ENCODE data around the gene MRPL51.
A peak's percentile ranks its signal among the peaks of the same experiment; 100 is the strongest.

The MRPL51 gene

DNA sequence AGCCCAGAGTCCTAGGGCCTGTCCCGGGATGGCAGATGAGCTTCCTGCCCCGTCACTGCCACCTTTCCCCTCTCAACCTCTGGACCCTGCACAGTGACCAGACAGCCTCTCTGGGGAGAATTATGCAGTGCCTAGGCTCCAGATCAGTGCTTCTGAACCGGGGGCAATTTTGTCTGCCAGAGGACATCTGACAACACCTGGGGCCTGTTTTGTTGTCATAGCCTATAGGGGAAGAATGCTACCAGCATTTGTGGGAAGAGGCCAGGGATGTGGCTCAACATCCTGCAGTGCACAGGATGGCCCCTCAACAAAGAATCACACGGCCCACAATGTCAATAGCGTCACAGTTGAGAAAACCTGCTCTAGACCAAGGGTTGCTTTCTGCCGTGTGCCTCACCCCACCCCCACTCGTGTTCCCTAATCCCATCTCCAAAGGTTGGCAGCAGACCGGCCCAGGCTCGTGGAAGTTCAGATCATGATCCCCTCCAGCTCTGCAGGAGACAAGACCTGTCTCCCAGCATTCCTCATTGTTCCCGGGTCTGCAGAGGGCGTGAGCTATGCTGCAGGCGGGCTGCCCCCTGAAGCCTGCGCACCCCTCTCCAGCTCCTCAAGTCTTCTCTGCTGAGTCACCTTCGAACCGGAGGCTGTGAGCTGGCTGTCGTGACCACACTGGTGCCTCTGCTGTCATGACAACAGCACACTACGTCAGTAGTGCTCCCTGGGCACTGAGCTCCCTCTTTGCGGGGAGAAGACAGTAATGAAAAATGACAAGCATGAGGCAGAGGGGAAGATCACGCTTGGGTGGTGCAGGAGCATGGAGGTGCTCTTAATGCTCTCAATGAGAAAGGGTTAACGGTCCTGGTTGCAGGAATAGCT lies 39.2 kb upstream of the MRPL51 start:
- DNase-seq (ENCODE audit: low spot score): peak; percentile 82
- in situ Hi-C loops (cut with MboI; ENCODE audit: low pct_unique_long_range_greater_than_20kb, low sequenced_read_pairs, unreplicated experiment): loop anchor here (10.0 kb wide), 1 partner anchor 107 kb away; no protein-coding TSS in a partner anchor

DNA sequence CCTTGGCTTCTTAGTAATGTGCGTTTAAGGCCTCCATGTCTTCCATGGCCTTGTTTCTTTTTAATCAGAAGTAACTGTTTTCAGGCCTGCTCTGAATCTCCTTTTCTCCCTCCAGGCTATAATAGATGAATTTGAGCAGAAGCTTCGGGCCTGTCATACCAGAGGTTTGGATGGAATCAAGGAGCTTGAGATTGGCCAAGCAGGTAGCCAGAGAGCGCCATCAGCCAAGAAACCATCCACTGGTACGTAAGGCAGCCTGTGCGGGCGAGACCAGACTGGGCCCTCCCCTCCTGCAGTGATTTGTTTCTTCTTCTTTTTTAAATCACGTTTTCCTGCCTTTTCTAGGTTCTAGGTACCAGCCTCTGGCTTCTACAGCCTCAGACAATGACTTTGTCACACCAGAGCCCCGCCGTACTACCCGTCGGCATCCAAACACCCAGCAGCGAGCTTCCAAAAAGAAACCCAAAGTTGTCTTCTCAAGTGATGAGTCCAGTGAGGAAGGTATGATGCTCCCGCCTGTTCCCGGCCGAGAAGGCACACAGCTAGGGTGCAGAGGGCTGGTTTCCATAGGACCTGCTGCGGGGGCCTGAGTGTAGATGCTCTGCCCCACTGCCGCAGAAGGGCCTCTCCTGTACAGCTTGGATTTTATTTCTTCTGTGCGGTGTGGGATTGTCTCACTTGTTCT lies 37.7 kb upstream of the MRPL51 start:
- in situ Hi-C loops (cut with MboI; ENCODE audit: low pct_unique_long_range_greater_than_20kb, low sequenced_read_pairs, unreplicated experiment): loop anchor here (10.0 kb wide), 1 partner anchor 106 kb away; no protein-coding TSS in a partner anchor
- no peak for DNase-seq (ENCODE audit: low spot score)
- TF ChIP-seq, protein P1, sequence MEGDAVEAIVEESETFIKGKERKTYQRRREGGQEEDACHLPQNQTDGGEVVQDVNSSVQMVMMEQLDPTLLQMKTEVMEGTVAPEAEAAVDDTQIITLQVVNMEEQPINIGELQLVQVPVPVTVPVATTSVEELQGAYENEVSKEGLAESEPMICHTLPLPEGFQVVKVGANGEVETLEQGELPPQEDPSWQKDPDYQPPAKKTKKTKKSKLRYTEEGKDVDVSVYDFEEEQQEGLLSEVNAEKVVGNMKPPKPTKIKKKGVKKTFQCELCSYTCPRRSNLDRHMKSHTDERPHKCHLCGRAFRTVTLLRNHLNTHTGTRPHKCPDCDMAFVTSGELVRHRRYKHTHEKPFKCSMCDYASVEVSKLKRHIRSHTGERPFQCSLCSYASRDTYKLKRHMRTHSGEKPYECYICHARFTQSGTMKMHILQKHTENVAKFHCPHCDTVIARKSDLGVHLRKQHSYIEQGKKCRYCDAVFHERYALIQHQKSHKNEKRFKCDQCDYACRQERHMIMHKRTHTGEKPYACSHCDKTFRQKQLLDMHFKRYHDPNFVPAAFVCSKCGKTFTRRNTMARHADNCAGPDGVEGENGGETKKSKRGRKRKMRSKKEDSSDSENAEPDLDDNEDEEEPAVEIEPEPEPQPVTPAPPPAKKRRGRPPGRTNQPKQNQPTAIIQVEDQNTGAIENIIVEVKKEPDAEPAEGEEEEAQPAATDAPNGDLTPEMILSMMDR (IDR thresholded peaks at IDR 0.05; ENCODE audit: extremely low read depth, insufficient read depth, missing control alignments): no peak

More for the DNA sequence above, 39.2 kb upstream of the MRPL51 start:
- TF ChIP-seq, protein P1 (IDR thresholded peaks at IDR 0.05; ENCODE audit: extremely low read depth, insufficient read depth, missing control alignments): no peak

DNA sequence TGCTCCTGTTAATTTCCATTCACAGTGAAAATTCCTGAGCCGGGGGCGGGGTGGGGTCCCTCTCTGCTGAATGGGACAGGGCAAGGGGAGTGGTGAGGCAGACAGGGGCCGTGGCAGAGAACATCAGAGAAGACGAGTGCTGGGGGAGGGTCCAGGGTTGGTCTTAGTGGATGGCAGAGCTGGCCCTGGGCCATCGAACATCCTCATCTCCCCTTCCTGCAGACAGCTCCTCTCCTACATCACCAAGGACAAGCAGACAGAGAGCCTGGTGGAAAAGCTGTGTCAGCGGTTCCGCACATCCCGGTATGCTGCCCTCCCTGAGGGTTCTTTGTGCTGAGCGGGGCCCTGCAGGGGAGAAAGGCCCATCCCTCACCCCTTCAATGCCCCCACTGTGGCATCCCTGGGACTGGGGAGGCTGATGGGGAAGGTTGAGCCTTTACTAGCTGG lies 36.3 kb upstream of the MRPL51 start:
- TF ChIP-seq, protein P1 (IDR thresholded peaks at IDR 0.05; ENCODE audit: extremely low read depth, insufficient read depth, missing control alignments): no peak
- in situ Hi-C loops (cut with MboI; ENCODE audit: low pct_unique_long_range_greater_than_20kb, low sequenced_read_pairs, unreplicated experiment): no loop called here
- no peak for DNase-seq (ENCODE audit: low spot score)

DNA sequence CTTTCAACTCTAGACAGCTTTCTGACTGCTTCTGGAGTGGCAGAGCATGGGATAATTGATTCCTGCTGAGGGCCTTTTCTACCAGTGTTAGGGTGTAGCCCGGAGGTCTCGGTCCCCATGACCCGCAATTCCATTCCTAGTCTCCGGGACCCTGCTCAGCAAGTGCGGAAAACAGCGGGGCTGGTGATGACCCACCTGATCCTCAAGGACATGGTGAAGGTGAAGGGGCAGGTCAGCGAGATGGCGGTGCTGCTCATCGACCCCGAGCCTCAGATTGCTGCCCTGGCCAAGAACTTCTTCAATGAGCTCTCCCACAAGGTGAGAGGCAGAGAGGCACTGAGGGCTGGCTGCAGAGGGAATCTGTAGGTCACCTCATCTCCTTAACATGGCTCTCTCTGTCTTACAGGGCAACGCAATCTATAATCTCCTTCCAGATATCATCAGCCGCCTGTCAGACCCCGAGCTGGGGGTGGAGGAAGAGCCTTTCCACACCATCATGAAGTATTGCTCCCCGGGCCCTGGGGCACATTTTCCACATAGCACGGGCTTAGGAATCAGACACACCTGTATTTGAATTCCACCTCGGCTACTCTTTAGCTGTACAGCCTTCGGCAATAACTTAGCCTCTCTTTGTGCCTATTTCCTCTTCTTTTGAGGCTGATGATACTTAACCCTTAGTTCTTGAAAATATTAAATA lies 35.6 kb upstream of the MRPL51 start:
- TF ChIP-seq, protein P1 (IDR thresholded peaks at IDR 0.05; ENCODE audit: extremely low read depth, insufficient read depth, missing control alignments): no peak
- no peak for DNase-seq (ENCODE audit: low spot score)
- in situ Hi-C loops (cut with MboI; ENCODE audit: low pct_unique_long_range_greater_than_20kb, low sequenced_read_pairs, unreplicated experiment): no loop called here

DNA sequence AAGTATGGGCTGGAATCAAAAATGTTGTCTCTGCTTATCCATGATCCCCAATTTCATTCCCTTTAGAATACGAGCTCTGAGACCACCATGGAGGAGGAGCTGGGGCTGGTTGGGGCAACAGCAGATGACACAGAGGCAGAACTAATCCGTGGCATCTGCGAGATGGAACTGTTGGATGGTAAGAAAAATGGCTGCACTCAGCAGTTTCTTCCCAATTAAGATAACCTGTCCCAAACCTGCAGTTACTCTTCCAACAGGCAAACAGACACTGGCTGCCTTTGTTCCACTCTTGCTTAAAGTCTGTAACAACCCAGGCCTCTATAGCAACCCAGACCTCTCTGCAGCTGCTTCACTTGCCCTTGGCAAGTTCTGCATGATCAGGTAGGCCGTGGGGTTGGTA lies 34.6 kb upstream of the MRPL51 start:
- DNase-seq (ENCODE audit: low spot score): no peak
- TF ChIP-seq, protein P1 (IDR thresholded peaks at IDR 0.05; ENCODE audit: extremely low read depth, insufficient read depth, missing control alignments): no peak
- in situ Hi-C loops (cut with MboI; ENCODE audit: low pct_unique_long_range_greater_than_20kb, low sequenced_read_pairs, unreplicated experiment): no loop called here
